Measurements from ENCODE around the gene ZFP3.
"Not testable (repeated sequence)": the region's sequence is repeated elsewhere in the genome, so short reads cannot be mapped to it uniquely, and the experiment has no call there.

Gene ZFP3

GRCh38 chr17:5128905-5129535 is 50.8 kb downstream of the ZFP3 start:
- DNase-seq (ENCODE audit: low read depth), result no peak
- no peak overlapping the region for H3K4me3 ChIP-seq (ENCODE audit: low read depth, low read length)
- no peak for TF ChIP-seq CTCF (IDR thresholded peaks at IDR 0.05; ENCODE audit: insufficient read depth, low read depth, low read length, missing control alignments)

- not testable (repeated sequence) for DNase-seq (ENCODE audit: low read depth); H3K4me3 ChIP-seq (ENCODE audit: low read depth, low read length)
Measured at GRCh38 chr17:5129770-5130169, 51.5 kb downstream of the ZFP3 start.

GRCh38 chr17:5130261-5130660 is 52.0 kb downstream of the ZFP3 start:
- H3K4me3 ChIP-seq (ENCODE audit: low read depth, low read length), result not testable (repeated sequence)

GRCh38 chr17:5130687-5131086 is 52.4 kb downstream of the ZFP3 start:
- H3K4me3 ChIP-seq (ENCODE audit: low read depth, low read length); DNase-seq (ENCODE audit: low read depth): not testable (repeated sequence)

More at GRCh38 chr17:5130261-5130660, 52.0 kb downstream of the ZFP3 start:
- not testable (repeated sequence) for DNase-seq (ENCODE audit: low read depth)

GRCh38 chr17:5131146-5131715 is 53.0 kb downstream of the ZFP3 start:
- no peak for TF ChIP-seq CTCF (IDR thresholded peaks at IDR 0.05; ENCODE audit: insufficient read depth, low read depth, low read length, missing control alignments)
- H3K4me3 ChIP-seq (ENCODE audit: low read depth, low read length), result no peak overlapping the region
- DNase-seq (ENCODE audit: low read depth), result no peak

GRCh38 chr17:5131799-5132502 is 53.7 kb downstream of the ZFP3 start:
- DNase-seq (ENCODE audit: low read depth); H3K4me3 ChIP-seq (ENCODE audit: low read depth, low read length): not testable (repeated sequence)

GRCh38 chr17:5132503-5133225 is 54.4 kb downstream of the ZFP3 start:
- not testable (repeated sequence) for DNase-seq (ENCODE audit: low read depth); H3K4me3 ChIP-seq (ENCODE audit: low read depth, low read length)

GRCh38 chr17:5133311-5133710 is 55.0 kb downstream of the ZFP3 start:
- H3K4me3 ChIP-seq (ENCODE audit: low read depth, low read length), result no peak overlapping the region
- DNase-seq (ENCODE audit: low read depth), result no peak
- no peak for TF ChIP-seq CTCF (IDR thresholded peaks at IDR 0.05; ENCODE audit: insufficient read depth, low read depth, low read length, missing control alignments)

- H3K4me3 ChIP-seq (ENCODE audit: low read depth, low read length); DNase-seq (ENCODE audit: low read depth): not testable (repeated sequence)
Measured at GRCh38 chr17:5133961-5134360, 55.7 kb downstream of the ZFP3 start.

- DNase-seq (ENCODE audit: low read depth); H3K4me3 ChIP-seq (ENCODE audit: low read depth, low read length): not testable (repeated sequence)
Measured at GRCh38 chr17:5134571-5134970, 56.3 kb downstream of the ZFP3 start.

- not testable (repeated sequence) for DNase-seq (ENCODE audit: low read depth); H3K4me3 ChIP-seq (ENCODE audit: low read depth, low read length)
Measured at GRCh38 chr17:5135131-5135712, 57.0 kb downstream of the ZFP3 start.

Data from GM12865 (cell line).